GM18870 (cell line): Measurements from ENCODE around the gene SEMA5A.
A peak's percentile ranks its signal among the peaks of the same experiment; 100 is the strongest.

Experiments
- ATAC-seq: cut with Tn5 transposase; IDR thresholded peaks from one replicate; pipeline ENCODE4 v1.9.1; 2021; ENCODE audit warnings: moderate library complexity; ENCODE audit not compliant: unreplicated experiment

Gene SEMA5A

DNA sequence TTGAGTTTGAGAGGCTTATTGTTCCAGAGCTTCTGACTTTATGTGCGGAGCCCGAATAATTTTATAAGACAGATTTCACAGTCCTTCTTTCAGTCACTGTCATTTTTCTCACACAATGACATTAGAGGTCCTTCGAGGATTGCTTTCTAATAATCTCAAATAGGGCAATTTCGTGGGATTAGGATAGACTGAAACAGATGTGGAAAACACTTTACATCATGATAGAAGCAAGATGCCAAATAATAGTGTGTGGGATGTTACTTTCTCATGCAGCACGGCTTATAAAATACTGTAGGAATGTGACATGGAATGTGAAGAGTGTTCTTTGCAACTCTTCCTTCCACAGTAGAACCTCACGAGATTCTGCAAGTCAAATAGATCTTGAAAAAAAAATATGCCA is 451.3 kb downstream of the SEMA5A start:
- no peak for ATAC-seq

DNA sequence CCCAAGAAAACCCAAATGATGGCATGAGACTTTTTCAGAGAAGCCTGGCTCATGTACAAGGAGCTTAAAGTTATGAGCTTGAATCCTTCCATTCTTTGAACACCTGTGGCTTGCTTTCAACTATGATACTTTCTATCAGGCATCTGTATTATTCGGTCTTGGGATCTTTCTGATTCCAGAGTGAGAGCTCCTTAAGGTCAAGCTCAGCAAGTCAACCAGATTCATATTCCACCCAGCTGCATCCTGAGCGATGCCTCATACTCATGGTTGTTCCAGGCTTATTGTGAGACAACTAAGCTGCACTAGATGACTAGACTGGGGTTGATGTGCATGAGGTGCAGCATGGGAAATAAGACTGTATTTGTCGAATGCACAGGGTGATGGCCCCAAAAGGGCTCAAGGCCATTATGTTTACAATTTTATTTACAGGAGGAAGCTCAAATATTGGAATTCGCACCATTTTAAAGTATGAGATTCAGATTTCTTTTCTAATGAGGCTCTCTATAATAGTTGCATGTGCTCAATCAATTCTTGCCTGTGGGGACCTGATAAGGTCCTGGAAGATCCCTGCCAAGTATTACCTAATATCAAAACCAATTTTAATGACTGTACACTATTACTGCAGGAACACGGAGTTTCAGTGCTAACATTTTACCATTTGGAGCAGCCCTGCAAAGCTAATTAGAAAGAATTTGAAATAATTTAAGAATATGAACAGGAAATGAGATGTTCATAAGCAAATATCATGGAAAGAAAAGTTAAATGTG is 453.8 kb downstream of the SEMA5A start:
- no peak for ATAC-seq

DNA sequence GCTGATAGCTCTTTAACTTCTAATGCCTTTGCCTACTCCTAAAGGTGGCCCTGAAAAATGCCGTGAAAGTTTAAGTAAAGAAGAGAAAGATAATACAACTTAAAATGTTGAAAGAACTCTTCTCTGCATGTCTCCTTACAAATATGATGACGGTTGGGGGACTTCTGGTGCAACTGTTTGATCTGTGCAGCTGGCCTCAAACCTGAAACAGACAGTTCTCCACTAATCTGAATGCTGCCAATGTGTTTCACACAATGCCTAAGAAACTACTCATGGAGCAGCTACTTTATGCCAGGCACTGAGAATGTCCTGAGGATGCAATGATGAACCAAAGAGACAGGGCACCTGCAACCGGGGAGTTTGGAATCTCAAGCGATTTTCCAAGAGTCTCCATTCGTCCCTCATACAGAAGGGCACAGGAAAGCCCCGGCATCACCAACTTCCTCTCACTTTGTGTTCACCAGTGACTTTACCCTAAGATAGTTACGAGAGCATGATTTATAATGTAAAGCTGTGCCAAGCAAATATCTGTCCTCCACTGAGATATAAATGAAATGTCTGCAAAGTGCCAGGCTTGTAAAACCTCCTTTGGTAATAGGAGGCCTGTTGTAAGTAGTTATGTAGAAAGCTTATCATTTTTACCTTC is 455.4 kb downstream of the SEMA5A start:
- no peak for ATAC-seq

DNA sequence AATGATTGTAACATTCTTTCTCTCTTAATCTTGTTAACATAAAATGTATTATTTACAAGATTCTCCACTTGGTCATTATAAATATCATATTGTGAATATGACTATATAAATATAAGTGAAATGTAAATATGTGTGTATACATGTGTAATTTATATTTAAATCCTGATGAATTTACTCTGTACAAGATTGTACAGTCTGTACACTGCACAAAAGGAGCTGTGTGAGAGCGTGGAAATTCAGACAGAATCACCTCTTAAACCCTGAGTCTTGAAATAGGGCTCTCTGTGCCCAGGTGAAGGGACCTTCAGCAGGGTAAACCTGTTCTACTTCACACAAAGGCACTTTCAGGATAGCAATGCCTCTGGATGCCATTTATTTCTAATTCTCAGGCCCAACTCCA is 456.0 kb downstream of the SEMA5A start:
- no peak for ATAC-seq

DNA sequence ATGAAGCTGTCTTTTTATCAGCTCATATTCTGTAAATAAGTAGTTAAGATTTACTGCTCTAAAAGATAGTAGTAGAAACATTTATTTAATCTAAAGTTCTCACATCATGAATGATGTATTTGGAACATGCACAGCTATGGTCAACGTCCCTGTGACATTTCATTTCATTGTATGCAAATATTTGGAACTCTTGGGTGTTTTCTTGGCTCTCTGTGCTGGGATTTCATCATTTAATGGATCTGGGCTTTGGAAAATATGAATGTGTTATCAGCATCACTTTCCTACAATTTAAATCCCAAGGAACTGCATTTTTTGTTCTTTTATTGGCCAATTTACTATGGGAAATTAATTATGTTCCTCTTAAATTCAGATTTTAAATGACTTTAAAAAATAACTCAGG is 462.9 kb downstream of the SEMA5A start:
- no peak for ATAC-seq

DNA sequence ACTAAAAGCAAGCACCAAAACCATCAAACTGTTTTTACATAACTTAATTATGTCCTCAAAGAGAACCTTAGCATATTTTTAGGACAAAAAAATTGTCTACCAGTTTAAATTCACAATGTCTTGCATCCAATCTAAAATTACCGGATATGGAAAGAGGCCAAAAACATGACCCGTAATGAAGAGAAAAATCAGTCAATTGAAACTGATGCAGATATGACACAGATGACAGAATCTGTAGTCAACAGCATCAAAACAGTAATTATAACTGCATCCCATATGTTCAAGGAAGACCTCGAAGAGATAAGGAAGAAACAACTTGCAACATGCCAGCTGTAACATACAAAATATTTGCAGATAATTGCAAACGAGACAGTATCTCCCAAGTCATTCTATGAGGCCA is 473.2 kb downstream of the SEMA5A start:
- no peak for ATAC-seq

DNA sequence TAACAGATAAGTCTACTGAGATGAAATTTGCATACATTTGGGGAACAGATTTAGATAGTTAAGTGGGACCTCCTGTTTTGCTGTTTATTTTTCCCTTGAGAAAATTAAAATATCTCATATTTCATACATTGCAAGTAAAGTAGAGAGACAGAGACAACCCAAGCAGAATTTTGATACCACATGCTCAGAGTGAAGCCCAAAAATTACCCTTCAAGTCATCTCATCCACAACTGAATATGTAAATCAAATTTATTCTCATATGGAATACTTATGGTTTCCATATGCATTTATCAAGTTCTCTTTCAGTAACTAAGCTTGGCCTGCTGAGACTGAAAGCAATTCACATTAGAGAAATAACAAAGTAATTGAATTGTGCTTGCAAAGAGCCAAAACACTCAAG is 474.4 kb downstream of the SEMA5A start:
- ATAC-seq, result no peak

DNA sequence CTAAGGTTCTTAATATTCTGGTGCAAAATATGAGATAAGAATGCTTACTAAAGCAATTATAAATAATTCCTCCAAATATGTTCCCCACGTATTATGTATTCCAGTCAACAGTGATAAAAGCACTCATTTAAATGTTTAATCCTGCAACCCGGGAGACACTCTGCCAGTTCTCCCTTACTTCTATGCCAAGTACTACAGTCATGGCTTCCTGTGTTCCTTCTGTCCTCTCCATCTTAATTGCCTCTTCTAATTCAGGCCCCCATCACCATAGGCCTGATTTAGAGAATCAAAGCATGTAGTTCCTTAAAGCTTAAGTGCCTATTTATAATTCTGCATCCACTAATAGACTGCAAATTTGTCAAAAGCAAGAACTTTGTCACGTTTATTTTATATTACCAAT is 474.8 kb downstream of the SEMA5A start:
- no peak for ATAC-seq

DNA sequence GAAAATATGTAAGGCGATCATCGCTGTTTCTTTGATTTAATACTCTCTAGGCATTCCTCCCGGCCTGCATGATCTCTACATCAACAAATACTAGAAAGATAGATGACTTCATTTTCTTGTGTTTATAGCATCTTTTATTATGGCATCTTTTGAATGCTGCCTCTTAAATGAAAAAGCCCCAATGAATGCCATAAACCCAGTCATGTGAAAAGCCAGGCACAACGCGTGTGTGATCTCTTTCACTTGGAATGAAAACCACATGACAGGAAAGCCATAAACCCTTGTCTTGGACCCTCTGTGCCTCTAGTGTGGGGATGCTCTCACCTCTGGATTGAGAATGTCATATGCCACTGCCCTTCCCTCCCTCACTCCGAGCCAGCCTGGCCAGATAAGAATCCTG is 476.2 kb downstream of the SEMA5A start:
- no peak for ATAC-seq

DNA sequence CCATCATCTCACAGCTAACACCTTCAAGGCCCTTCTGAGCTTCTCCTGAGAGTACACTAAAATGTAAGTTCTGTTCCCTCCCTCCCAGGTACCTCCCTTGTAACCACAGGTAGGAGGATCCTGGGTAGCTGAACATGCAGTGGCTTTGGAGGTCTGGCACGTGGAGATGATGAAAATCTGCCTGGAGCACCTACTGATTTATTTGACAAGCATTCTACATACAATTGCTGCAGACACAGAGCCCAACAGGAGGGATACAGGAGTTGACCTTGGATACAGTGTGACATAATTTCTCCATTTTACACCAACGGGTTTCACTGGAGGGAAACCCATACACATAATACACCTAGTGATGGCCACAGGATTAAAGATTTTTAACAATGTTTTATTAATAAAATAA is 478.7 kb downstream of the SEMA5A start:
- ATAC-seq, result no peak

DNA sequence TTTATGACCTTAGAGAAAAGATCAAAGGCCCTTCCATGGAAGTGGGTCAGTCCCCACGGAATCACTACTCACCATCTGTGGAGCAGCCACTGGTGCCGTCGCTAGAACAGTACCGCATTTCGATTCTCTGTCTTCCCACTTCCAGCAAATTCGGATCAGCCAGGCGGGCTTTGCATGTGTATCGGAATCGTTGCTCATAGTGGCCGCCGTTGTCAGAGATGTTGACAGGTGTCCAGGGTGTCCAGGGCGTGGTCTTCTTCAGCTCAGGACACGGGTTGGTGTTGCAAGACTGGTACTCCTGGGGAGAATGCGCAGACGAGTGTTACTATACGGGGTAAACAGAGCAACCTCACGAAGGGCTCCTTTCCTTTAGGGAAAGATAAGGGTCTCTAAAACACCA is 479.5 kb downstream of the SEMA5A start:
- no peak for ATAC-seq

DNA sequence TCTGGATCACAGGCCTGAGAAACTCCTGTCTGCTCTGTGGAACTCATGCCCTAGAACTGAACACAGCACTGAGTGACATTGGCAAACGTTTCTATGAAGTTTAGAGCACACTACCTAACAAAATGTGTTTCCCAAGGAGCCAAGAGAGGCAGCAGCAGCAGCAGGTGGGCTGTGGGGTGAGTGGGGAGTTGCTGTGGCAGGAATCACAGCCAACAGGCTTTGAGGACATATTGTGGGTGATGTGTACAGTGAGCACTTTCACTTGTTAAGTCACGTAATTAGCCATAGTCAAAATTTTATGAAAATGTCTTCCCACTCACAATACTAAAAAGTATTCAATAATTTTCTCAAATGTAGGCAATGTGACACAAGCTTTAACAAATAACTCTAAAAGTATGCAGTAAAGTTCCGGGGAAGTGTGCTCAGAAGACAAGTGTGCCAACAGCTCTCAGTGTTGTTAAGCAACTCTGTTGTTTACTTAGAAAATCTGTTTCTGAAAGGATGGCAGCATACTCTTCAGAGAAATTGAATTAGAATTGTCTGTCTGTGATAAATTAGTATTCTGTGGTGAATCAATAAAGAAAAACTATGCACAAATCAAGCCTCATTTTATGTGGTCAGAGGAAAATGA is 482.1 kb downstream of the SEMA5A start:
- ATAC-seq, result no peak

DNA sequence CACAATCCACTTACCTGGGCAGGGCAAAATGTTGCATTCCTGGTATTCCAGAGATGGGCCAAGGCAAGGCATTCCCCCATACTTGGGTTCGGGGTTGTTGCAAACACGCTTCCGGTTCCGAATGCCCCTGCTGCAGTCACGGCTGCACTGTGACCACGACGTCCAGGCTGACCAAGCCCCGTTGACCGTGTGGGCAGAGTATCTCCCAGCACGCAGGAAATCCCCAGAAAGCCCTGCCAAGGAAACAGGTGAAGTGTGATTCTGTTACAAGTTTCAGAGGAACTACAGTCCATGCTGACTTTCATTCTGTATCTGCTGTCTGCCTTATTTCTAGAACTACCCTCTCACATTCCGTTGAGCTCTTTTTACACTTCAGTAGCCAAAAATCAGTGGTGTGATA is 483.0 kb downstream of the SEMA5A start:
- peak; percentile 69 for ATAC-seq

DNA sequence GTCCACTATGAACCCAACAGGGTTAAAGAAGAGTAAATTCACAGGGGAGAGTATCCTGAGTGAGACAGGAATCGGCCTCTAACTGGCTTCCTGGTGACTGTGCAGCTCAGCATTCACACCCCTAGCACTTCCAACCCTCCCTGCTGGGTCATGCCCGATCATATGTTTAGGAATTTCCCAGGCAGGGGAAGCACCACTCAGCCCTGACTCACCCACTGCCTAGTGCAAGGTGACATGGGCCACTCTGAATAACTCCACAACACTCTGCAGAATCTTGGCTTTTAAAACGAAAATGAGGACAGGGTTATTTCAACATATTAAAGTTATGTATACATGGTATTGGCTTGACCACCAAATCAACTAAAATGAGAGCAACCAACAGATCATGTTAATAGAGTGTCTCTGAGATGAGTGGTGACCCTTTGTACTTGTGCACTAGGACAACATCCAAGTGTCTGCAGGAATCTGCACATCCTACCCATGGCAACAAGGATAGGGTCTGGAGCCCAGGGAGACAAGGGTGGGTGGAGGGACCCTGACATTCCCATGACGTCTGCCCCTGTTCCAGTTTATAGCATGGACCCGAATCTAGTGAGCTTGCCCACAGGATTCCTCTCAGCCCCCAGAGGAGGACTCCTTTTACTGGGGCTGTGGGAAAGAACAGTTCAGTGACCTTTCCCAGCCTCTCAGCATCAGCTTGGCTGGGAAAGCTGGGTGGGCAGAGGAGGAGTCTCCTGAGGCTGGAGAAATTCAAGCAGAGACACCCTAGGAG is 485.8 kb downstream of the SEMA5A start:
- no peak for ATAC-seq

DNA sequence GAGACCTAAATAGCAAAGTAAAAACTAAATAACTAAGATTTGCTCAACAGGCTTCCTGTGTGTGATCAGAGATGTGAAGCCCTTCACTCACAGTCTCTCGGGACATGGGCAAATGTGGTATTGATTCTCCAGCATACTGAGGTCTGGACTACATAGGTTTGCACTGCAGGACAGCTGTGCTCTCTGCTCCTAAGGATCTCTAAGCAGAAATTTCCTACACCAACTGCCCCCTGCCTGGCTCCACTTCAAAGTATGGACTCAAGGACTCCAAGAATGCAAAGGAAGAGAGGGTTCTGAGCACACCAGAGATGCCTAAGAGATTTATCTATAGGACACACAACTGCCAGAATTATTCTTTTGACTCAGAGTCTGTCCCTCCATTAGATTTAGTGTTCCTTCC is 487.2 kb downstream of the SEMA5A start:
- no peak for ATAC-seq

DNA sequence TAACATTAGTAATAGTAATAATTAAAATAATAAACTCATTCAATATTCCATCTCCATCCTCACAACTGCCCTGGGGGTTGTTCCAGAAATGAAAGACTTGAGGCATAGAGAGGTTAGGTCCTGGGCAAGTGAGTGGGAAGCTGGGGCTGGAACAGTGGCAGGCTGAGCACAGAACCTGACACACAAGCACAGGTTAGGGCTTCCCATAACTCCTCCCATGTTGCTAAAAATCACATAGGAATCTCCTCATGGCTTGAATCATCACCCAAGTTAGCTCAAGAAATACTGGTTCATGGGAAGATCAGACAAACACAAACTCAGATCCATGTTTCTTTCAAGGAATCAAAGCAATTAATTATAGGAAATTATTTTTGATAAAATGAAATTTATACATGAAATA is 487.7 kb downstream of the SEMA5A start:
- no peak for ATAC-seq

DNA sequence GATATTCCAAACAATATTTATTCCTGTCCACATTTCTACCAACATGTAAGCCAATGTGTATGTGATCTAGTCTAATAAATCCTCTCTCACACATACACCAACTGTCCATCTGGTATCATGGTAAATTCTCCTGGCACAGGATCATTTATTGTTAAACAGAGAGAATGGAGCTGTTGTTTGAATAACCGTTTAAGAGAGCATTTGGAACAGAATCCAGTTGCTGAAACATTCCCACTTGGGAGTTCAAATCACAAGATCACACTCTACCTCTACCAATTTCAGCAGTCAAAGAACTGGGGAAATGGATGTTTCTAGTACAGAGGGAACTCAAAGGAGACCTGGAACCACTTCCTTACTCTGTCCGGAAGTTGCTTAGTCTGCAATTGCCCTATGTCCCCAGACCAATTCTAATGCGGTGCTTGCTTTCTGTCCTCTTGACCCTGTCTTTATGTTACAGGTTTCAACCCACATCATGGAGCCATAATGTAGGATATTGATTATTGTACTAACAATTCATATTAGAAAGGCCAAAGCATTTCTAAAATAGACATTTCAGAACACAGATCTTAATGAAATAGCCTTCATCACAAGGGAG is 488.4 kb downstream of the SEMA5A start:
- ATAC-seq, result no peak

DNA sequence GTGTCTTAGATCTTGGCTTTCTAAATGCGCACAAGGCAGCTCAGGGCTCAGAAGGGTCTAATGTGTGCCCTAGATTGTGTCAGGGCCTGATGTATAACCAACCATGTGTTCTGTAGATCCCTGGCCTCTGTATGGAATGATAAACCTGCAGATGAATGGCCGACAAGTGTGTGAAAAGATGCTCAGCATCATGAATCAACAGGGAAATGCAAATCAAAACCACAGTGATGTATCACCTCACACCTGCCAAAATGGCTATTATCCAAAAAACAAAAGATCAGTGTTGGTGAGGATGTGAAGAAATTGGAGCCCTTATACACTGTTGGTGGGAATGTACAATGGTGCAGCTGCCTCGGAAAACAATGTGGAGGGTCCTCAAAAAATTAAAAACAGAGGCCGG is 489.8 kb downstream of the SEMA5A start:
- no peak for ATAC-seq

DNA sequence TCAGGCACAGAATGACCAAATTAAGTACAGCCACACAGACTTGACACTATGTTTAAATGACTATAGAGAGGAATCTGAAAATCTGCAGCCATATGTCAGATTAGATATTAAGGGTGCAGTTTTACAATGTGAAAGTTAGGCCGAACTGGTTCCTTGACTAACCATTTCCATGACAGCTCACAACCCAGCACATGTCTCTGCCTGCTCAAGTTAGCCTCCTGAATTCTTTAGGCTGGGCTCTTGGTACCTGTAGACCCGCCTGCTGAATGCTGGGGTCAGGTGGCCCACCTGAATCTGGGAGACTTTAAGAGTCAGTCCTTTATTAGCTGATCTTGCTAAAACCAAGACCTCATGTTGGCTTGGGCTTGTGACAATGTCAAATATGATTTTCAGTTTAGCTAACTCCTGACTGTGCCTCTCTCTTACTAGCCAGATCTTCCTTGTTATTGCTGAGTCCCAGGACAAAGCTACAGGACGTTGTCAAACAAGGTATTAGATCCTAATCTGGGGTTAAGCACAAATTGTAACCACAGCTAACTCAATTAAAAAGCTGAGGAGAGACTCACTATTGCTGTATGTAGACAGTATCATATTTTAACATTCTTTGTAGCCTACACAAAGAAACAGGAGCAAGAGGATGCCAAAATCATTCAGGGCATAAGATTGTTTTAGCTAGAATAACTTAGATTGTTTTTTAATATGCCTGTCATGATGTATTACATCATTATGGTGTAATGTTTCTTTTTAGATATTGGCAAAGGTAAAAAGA is 490.9 kb downstream of the SEMA5A start:
- no peak for ATAC-seq

DNA sequence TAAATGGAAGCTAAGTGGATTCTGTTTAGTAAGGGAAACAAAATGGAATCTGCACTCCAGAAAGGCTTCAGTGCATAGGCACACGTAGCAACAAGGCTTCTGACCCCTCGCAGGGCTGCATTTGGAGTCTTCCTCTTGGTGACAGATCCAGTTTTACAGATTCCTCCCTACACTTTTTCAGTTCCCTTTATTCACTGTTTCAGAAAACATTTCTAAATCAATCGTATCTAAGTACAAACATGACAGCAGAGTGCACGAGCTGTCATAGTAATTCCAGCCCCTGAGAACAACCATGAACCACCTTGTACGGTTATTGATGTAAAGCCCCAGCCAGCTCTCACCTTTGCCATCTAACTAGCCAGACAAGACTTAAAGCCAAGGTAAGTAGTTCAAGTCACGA is 491.6 kb downstream of the SEMA5A start:
- no peak for ATAC-seq
